Bronchial epithelial cell (primary cell): ENCODE measurements around the gene CST11. TPM values are rescaled to one million over a fixed set of nuclear protein-coding genes. Genes with fewer than 3 reads are reported as not detected.

Experiments
- DNase-seq: peaks from one replicate; pipeline ENCODE4 v3.0.0-alpha.2; 2010; ENCODE audit warnings: low read depth
- FAIRE-seq: peaks from 2 replicates; lab custom pipeline; 2011; peaks lifted over from hg19 to GRCh38; lab: Jason Lieb, UNC
- H3K27me3 ChIP-seq: 2 replicates; pipeline ENCODE4 v1.5.1; 2011; ENCODE audit warnings: low read length; ENCODE audit not compliant: control insufficient read depth, insufficient read depth
- H3K36me3 ChIP-seq: 2 replicates; pipeline ENCODE4 v1.5.1; 2011; ENCODE audit warnings: low read length; ENCODE audit not compliant: control insufficient read depth, insufficient read depth
- H3K4me3 ChIP-seq: 2 replicates; pipeline ENCODE4 v1.5.1; 2011; ENCODE audit warnings: mild to moderate bottlenecking, low read depth, low read length, control low read depth
- total RNA-seq: library from RNA; depleted of rRNA; stranded (reverse); fragments of >200 nt; gene quantifications from 2 replicates; pipeline ENCODE4 v1.2.1, GENCODE V29; 2014
- TF ChIP-seq, protein P1 (sequence below): IDR thresholded peaks from 2 replicates; pipeline ENCODE4 v1.5.1; 2011; ENCODE audit warnings: mild to moderate bottlenecking, moderate library complexity, low read length, control low read depth, inconsistent platforms; ENCODE audit not compliant: insufficient read depth, severe bottlenecking

Gene CST11
- total RNA-seq, 1 donor from 2014 or later, result not detected

DNA sequence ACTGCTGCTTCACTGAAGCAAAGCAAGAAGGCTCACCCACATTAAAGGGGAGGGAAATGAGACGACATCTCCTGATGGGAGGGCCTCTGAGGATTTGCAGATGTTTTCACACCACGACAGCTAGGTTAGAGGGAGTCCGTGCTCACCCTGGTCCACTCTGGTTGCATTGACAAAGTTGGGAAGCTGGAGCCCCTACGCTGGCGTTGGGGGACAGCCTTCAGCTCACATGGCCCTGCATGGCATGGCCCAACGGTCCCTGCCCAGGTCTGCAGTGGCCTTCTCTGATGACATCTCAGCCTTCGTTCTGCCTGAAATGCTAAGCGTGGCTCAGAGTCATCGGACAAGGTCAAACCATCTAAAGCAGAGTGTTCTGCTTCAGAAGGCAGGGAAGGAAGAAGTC, 27.5 kb downstream of the CST11 start:
- H3K36me3 ChIP-seq, result no peaks in the 10 kb centered on the region
- FAIRE-seq (no peak), DNase-seq (no peak)
- no peak overlapping the region for H3K4me3 ChIP-seq
- TF ChIP-seq, protein P1, sequence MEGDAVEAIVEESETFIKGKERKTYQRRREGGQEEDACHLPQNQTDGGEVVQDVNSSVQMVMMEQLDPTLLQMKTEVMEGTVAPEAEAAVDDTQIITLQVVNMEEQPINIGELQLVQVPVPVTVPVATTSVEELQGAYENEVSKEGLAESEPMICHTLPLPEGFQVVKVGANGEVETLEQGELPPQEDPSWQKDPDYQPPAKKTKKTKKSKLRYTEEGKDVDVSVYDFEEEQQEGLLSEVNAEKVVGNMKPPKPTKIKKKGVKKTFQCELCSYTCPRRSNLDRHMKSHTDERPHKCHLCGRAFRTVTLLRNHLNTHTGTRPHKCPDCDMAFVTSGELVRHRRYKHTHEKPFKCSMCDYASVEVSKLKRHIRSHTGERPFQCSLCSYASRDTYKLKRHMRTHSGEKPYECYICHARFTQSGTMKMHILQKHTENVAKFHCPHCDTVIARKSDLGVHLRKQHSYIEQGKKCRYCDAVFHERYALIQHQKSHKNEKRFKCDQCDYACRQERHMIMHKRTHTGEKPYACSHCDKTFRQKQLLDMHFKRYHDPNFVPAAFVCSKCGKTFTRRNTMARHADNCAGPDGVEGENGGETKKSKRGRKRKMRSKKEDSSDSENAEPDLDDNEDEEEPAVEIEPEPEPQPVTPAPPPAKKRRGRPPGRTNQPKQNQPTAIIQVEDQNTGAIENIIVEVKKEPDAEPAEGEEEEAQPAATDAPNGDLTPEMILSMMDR, result no peak
- no peaks in the 10 kb centered on the region for H3K27me3 ChIP-seq

DNA sequence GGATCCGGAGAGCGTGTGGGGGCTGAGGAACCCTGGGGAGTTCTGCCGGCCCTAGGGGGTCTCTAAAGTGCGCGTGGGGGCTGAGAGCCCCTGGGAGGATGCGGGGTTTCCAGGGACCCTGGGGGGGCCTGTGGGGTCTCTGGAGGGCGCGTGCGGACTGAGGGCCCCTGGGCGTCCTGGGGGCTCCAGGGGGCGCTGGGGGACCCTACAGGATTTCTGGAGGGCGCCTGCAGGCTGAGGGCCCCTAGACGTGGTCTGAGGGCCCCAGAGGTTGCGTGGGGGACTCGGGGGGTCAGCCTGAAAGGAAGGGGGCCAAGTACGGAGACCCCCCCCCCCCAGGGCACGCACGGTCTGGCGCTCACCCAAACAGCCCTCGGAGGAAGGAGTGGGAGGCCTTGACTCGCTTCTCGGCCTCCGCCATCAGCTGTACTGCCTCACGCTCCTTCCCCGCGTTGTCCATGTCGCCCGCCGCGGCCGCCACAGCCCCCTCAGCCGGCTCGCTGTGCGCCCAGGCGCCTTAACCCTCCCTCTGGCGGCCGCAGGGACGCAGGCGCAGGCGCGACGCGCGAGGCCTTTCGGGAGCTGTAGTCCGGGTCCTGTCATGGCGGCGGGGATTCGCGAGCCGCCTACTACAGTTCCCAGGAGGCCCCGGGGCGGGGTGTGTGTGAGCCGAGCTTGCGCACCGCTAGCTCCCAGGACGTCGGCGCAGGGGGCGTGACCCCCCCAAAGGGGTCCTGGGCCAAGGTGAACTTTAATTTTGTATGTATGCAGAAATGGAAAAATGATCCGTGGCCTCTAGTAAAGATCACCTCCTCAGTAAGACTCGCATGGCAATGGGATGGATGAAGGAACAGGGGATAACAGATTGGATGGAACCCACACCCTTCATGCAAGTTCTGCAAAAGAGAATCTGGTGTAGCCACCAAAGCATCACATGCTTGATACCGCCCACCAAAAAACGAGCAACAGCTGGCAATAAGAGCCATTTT, 31.4 kb downstream of the CST11 start, which contains the start of gene NAPB:
TSS of gene NAPB (minus strand) at position 546 of the 989 bp plus-strand sequence. CDS start at position 460, 86 bp downstream.
- no peaks in the 10 kb centered on the region for H3K27me3 ChIP-seq
- DNase-seq (peak; percentile 82), FAIRE-seq (no peak)
- H3K36me3 ChIP-seq, result no peaks in the 10 kb centered on the region
- TF ChIP-seq, protein P1, result peak; percentile 51
- H3K4me3 ChIP-seq, result peak within 1 kb of the TSS; percentile 94

GRCh38 chr20:23419995-23420901, 32.4 kb downstream of the CST11 start:
- DNase-seq, result peak; percentile 71
- TF ChIP-seq, protein P1, result no peak
- H3K36me3 ChIP-seq, result no peaks in the 10 kb centered on the region
- H3K27me3 ChIP-seq, result no peaks in the 10 kb centered on the region
- FAIRE-seq, result no peak
- peak overlapping the region; percentile 94 for H3K4me3 ChIP-seq

- no peaks in the 10 kb centered on the region for H3K27me3 ChIP-seq
- peak overlapping the region; percentile 94 for H3K4me3 ChIP-seq
- no peak for FAIRE-seq
- no peaks in the 10 kb centered on the region for H3K36me3 ChIP-seq
- TF ChIP-seq, protein P1, result no peak
- DNase-seq, result no peak
These were observed 33.0 kb downstream of the CST11 start for GRCh38 chr20:23419657-23419994.

DNA sequence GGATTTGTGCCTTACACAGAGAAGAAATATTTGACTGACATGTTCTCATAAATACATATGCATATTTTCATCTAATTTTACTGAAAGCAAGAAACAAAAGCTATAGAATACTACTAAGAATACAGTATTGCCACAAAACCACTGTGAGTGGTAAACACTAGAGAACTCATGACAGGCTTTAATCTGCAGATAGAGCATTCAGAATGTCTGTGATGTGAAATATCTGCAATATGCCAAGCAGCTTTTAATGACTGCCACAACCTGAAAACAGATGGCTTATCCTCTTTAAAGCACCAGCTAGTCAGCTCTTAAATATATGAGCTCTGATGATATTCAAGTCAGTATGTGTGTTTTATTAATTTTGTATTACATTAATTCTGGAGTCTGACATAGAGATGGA, 34.8 kb downstream of the CST11 start:
- TF ChIP-seq, protein P1, result no peak
- Histone ChIP-seq H3K4me3 (no peak overlapping the region), H3K36me3 (no peaks in the 10 kb centered on the region), H3K27me3 (no peaks in the 10 kb centered on the region)
- DNase-seq, result no peak
- FAIRE-seq, result no peak
